K562 (cell line): ENCODE results near the gene ICOSLG. TPM values are rescaled to one million over a fixed set of nuclear protein-coding genes. Genes with fewer than 3 reads are reported as not detected.

Source experiments
- ATAC-seq: fragments of 200-7000 bp; cut with Tn5 transposase; 3 replicates; pipeline ENCODE4 v1.9.1; 2020; ENCODE audit warnings: moderate library complexity
- BruUV-seq: library from RNA; stranded (reverse); fragments of 400-500 nt; replicated peaks from 2 replicates; lab custom pipeline; 2021; lab: Mats Ljungman, UMichigan
- CTCF ChIA-PET: fragments of 300-600 bp; formaldehyde crosslinking; extraction: SDS; loops from one replicate; lab custom pipeline; 2021; ENCODE audit warnings: low intra/inter-chr PET ratio; lab: Yijun Ruan, JAX
- POLR2A ChIA-PET: fragments of 300-600, 350-650 bp; sonication (Branson Sonifier 250); formaldehyde crosslinking; extraction: SDS; loops from one replicate; lab custom pipeline; 2021; ENCODE audit warnings: antibody characterized with exemption, inconsistent platforms; lab: Yijun Ruan, JAX
- DNase-seq, 4 experiments: peaks; one replicate each; pipeline versions ENCODE4 v3.0.0 to v3.0.0-alpha.2; 2011 to 2018; ENCODE audit warnings: low spot score in 3 of 4, mixed read lengths in 3 of 4; ENCODE audit errors: extremely low read depth in 1 of 4
- FAIRE-seq: peaks from 2 replicates; lab custom pipeline; 2011; peaks lifted over from hg19 to GRCh38; lab: Jason Lieb, UNC
- H2AFZ ChIP-seq: 2 replicates; pipeline ENCODE4 v1.6.0; 2011; ENCODE audit warnings: low read depth, low read length, control low read depth, inconsistent platforms
- H3K27ac ChIP-seq: fragments of 200-600 bp; 3 replicates; pipeline ENCODE4 v1.8.0; 2011; ENCODE audit warnings: low read depth, mild to moderate bottlenecking, control low read depth, inconsistent platforms, low read length, moderate library complexity, mixed read lengths; ENCODE audit errors: extremely low read depth
- H3K27me3 ChIP-seq, 2 experiments: fragments of 300-600 bp in 1 of 2; 2 replicates in 1 of 2; 3 replicates in 1 of 2; pipeline versions ENCODE4 v1.6.0 to v1.8.0; 2011; ENCODE audit warnings: inconsistent platforms in 2 of 2, low read length in 2 of 2, mild to moderate bottlenecking in 1 of 2, mixed read lengths in 1 of 2, moderate library complexity in 1 of 2; ENCODE audit not compliant: control insufficient read depth in 2 of 2, insufficient read depth in 2 of 2
- H3K36me3 ChIP-seq: fragments of 300-600 bp; 3 replicates; pipeline ENCODE4 v1.8.0; 2011; ENCODE audit warnings: mild to moderate bottlenecking, low read length, inconsistent platforms; ENCODE audit not compliant: control insufficient read depth, insufficient read depth
- H3K4me1 ChIP-seq, 2 experiments: fragments of 200-600 bp in 1 of 2; replicated peaks in 1 of 2; 2 replicates in 1 of 2; 3 replicates in 1 of 2; pipeline versions ENCODE4 v1.5.1 to v1.8.0; 2011; ENCODE audit warnings: inconsistent platforms in 2 of 2, low read length in 2 of 2, mild to moderate bottlenecking in 1 of 2, mixed read lengths in 1 of 2, moderate library complexity in 1 of 2; ENCODE audit not compliant: control insufficient read depth in 2 of 2, insufficient read depth in 2 of 2
- H3K4me2 ChIP-seq: 2 replicates; pipeline ENCODE4 v1.6.1; 2011; ENCODE audit warnings: low read length, control low read depth, inconsistent platforms, mixed read lengths; ENCODE audit not compliant: insufficient read depth
- H3K4me3 ChIP-seq: fragments of 200-600 bp; sonication (generic), shearing (Covaris generic); 2 replicates; pipeline ENCODE4 v1.5.1; 2016; ENCODE audit warnings: control low read depth, inconsistent platforms
- H3K79me2 ChIP-seq: fragments of 200-600 bp; 3 replicates; pipeline ENCODE4 v1.8.0; 2011; ENCODE audit warnings: low read length, inconsistent platforms; ENCODE audit not compliant: control insufficient read depth, insufficient read depth
- H3K9ac ChIP-seq, 2 experiments: 2 replicates each; pipeline versions ENCODE4 v1.6.0 to v1.6.1; 2011; ENCODE audit warnings: low read depth in 2 of 2, low read length in 2 of 2, control low read depth in 1 of 2, inconsistent platforms in 1 of 2, mild to moderate bottlenecking in 1 of 2, mixed read lengths in 1 of 2; ENCODE audit not compliant: insufficient read depth in 1 of 2
- H3K9me1 ChIP-seq: one replicate; pipeline ENCODE4 v1.6.0; 2011; ENCODE audit warnings: inconsistent platforms, mild to moderate bottlenecking, low read length, moderate library complexity; ENCODE audit not compliant: control insufficient read depth, insufficient read depth
- H3K9me3 ChIP-seq: replicated peaks from 2 replicates; pipeline ENCODE4 v1.5.1; 2011; ENCODE audit warnings: low read depth, low read length, inconsistent platforms; ENCODE audit not compliant: control insufficient read depth, insufficient read depth
- H4K20me1 ChIP-seq: replicated peaks from 2 replicates; pipeline ENCODE4 v1.6.1; 2011; ENCODE audit warnings: low read length, inconsistent platforms, mixed read lengths; ENCODE audit not compliant: control insufficient read depth, insufficient read depth
- DMBX1 ChIP-seq: fragments of 250-450 bp; sonication (Bioruptor Pico); IDR thresholded peaks from 2 replicates; pipeline ENCODE4 v1.8.0; 2022; ENCODE audit warnings: inconsistent platforms, mild to moderate bottlenecking, moderate library complexity, borderline replicate concordance
- PHF20 ChIP-seq: fragments of 450-650 bp; IDR thresholded peaks from 2 replicates; pipeline ENCODE4 v1.6.1; 2018; ENCODE audit not compliant: partially characterized antibody
- PURB ChIP-seq: sonication (generic); formaldehyde crosslinking; IDR thresholded peaks from 2 replicates; pipeline ENCODE4 v1.9.0; 2021; ENCODE audit warnings: low read depth, mild to moderate bottlenecking, missing genetic modification reagents
- SNAPC5 ChIP-seq: fragments of 250-450 bp; sonication (Bioruptor Pico); IDR thresholded peaks from 2 replicates; pipeline ENCODE4 v1.8.0; 2021; ENCODE audit warnings: moderate library complexity, mild to moderate bottlenecking, inconsistent platforms
- TEAD2 ChIP-seq: fragments of 450-650 bp; IDR thresholded peaks from 2 replicates; pipeline ENCODE4 v1.6.1; 2016; ENCODE audit warnings: missing genetic modification characterization, control low read depth, missing compliant biosample characterization
- TRIM25 ChIP-seq: fragments of 450-650 bp; IDR thresholded peaks from 2 replicates; pipeline ENCODE4 v1.7.0; 2016; ENCODE audit warnings: borderline replicate concordance
- ZFP91 ChIP-seq: sonication (generic); formaldehyde crosslinking; IDR thresholded peaks from 2 replicates; pipeline ENCODE4 v1.8.0; 2022; ENCODE audit warnings: mild to moderate bottlenecking, missing genetic modification reagents
- ZNF639 ChIP-seq, 2 experiments: fragments of 200-800 bp in 1 of 2; sonication (Bioruptor generic) in 1 of 2; sonication (generic) in 1 of 2; formaldehyde crosslinking in 1 of 2; IDR thresholded peaks in 1 of 2; conservative IDR thresholded peaks in 1 of 2; 2 replicates each; pipeline versions ENCODE4 v1.5.0 to v1.6.1; 2016 to 2020; ENCODE audit warnings: missing compliant biosample characterization in 1 of 2, missing genetic modification characterization in 1 of 2, missing genetic modification reagents in 1 of 2
- WGBS: fragments of 100-300 bp; shearing (Covaris generic); methylation state at CpG from one replicate; pipeline ENCODE4 v1.1.6; 2016; ENCODE audit warnings: low coverage, mixed read lengths; ENCODE audit not compliant: insufficient coverage; ENCODE audit errors: missing lambda C conversion rate; 5-methylcytosine and 5-hydroxymethylcytosine counted together
- in situ Hi-C: fragments of 300-500 bp; cut with MboI; formaldehyde crosslinking; loops from 4 replicates; pipeline ENCODE4 v1.15.0; 2018; ENCODE audit warnings: inconsistent platforms, mixed read lengths
- intact Hi-C: fragments of 100-400 bp; cut with micrococcal nuclease; formaldehyde crosslinking; loops from 2 replicates; pipeline ENCODE4 v1.14.2; 2022
- polyA plus RNA-seq, 8 experiments: library from polyadenylated mRNA; depleted of rRNA in 4 of 8; stranded (reverse) in 5 of 8; unstranded in 3 of 8; fragments of >200 nt; fragmentation: Nextera tagmentation in 2 of 8; fragmentation: Illumina TruSeq in 1 of 8; extraction: Ambion mirVana in 2 of 8; extraction: Trizol in 1 of 8; gene quantifications; 2 replicates each; pipeline versions ENCODE4 v1.2.1 to v1.2.3, GENCODE V29; 2011 to 2014; ENCODE audit warnings: inconsistent platforms in 1 of 8, missing spikeins in 1 of 8
- total RNA-seq, 7 experiments: library from RNA; depleted of rRNA in 6 of 7; stranded (reverse); fragments of >200 nt in 6 of 7; fragmentation: Illumina TruSeq in 2 of 7; extraction: Trizol in 2 of 7; gene quantifications; 2 replicates each; pipeline versions ENCODE4 v1.2.1 to v1.2.3, GENCODE V29; 2011 to 2021; ENCODE audit warnings: low replicate concordance in 1 of 7

Gene ICOSLG
- total and polyA plus RNA-seq, 9 of the 15 experiments (the other 6 are each of a cell fraction or from before 2014, with no cell fraction given), result 0.01 to 1.4 (median 0.15) TPM

GRCh38 chr21:44282370-44282769 is 41.6 kb upstream of the ICOSLG start:
- ATAC-seq, result no peak
- no peak overlapping the region for H2AFZ ChIP-seq
- no peak for TF ChIP-seq TRIM25
- no peak for TF ChIP-seq ZNF639 (CRISPR knock-in tag; conservative IDR thresholded peaks at IDR 0.05 in 1 of 2, IDR thresholded peaks at IDR 0.05 in 1 of 2)
- TF ChIP-seq DMBX1, result no peak
- no peak for TF ChIP-seq PHF20
- no peak for TF ChIP-seq ZFP91 (CRISPR knock-in tag)
- TF ChIP-seq PURB (CRISPR knock-in tag), result no peak
- TF ChIP-seq SNAPC5 (CRISPR knock-in tag), result no peak
- no peak for TF ChIP-seq TEAD2 (tag)
- TF ChIP-seq, all 486 proteins: peak for 0
- DNase-seq (no peak), FAIRE-seq (no peak)
- 9% methylated on average over 9 of the region's 9 CpGs for WGBS
- ChIA-PET CTCF (no interaction called here), POLR2A (interaction anchor here (0.6 kb wide), 2 partner anchors 12 to 160 kb away, joined by 3 read pairs; no protein-coding TSS in a partner anchor)
- Histone ChIP-seq H4K20me1 (peaks cover 14% of the 10 kb centered on the region), H3K9me1 (no peaks in the 10 kb centered on the region), H3K9me3 (no peaks in the 10 kb centered on the region), H3K36me3 (no peaks in the 10 kb centered on the region), H3K79me2 (no peaks in the 10 kb centered on the region), H3K27ac (no peak overlapping the region), H3K4me1 (peaks cover 0 to 31% of the 10 kb centered on the region in 2 experiments; a peak in 2 of 5 replicates), H3K9ac (no peak overlapping the region), H3K4me3 (no peak overlapping the region), H3K27me3 (peaks cover 45 to 72% of the 10 kb centered on the region in 2 experiments), H3K4me2 (no peak overlapping the region)
- BruUV-seq, result no TSS peak
- in situ Hi-C loops, result loop anchor here (25.0 kb wide), 1 partner anchor 120 kb away; no protein-coding TSS in a partner anchor
- intact Hi-C loops, result no loop called here
